Measurements from ENCODE around the gene ZNF236. TPM values are rescaled to one million over a fixed set of nuclear protein-coding genes. Genes with fewer than 3 reads are reported as not detected.

The ZNF236 gene
- total and polyA plus RNA-seq, 8 donors, result 1.8 to 31.7 (median 6.6) TPM

DNA sequence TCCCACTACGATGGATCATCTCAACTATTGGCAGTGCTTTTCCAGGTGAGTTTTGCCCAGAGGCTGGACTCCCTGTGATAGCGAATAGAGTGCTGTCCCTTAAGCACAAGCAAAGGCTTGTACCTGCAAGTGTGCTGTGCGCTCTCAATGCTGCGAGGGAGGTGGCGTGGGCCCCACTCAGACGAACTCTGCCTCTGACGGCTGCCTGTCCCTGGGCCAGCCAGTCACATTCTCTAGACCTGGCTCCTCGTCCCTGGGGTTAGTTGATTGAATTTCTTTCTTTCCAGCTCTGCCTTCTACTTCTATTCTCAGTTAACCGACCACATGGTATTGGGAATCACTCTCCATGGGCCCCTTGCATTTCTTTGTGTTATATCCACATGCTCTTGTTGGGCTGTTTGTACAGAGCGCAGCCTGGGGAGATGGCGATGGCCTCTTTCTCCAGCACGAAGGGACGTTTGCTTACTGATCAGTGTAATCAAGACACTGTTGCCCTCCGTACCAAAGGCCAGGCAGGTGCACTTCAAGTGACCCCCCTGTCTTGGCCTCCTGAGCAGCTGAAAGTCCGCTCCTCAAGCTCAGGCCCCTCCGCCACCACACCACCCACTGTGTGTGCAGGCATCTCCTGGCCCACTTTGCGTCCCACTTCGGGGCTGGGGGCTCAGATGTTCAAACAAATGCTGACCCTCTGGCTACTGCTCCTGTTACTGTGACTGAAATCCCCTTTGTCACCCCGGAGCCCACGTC lies 151.3 kb downstream of the ZNF236 start:
- TF ChIP-seq POLR2AphosphoS5 (IDR thresholded peaks at IDR 0.05), result no peak
- no peak for TF ChIP-seq POLR2A (IDR thresholded peaks at IDR 0.05)
- TF ChIP-seq, protein P1, sequence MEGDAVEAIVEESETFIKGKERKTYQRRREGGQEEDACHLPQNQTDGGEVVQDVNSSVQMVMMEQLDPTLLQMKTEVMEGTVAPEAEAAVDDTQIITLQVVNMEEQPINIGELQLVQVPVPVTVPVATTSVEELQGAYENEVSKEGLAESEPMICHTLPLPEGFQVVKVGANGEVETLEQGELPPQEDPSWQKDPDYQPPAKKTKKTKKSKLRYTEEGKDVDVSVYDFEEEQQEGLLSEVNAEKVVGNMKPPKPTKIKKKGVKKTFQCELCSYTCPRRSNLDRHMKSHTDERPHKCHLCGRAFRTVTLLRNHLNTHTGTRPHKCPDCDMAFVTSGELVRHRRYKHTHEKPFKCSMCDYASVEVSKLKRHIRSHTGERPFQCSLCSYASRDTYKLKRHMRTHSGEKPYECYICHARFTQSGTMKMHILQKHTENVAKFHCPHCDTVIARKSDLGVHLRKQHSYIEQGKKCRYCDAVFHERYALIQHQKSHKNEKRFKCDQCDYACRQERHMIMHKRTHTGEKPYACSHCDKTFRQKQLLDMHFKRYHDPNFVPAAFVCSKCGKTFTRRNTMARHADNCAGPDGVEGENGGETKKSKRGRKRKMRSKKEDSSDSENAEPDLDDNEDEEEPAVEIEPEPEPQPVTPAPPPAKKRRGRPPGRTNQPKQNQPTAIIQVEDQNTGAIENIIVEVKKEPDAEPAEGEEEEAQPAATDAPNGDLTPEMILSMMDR (IDR thresholded peaks at IDR 0.05), result no peak
- TF ChIP-seq EP300 (IDR thresholded peaks at IDR 0.05), result no peak
- WGBS, 5 donors, result 87 to 94% (median 92%) methylated on average over 20 of the region's 20 CpGs
- intact Hi-C loops (cut with DNase I; ENCODE audit: low total_unique reads), result no loop called here
- no peak for DNase-seq
- Histone ChIP-seq H3K36me3 (peaks cover 6 to 18% (median 15%) of the 10 kb centered on the region in 4 donors), H3K9me3 (no peaks in the 10 kb centered on the region), H3K27me3 (no peaks in the 10 kb centered on the region), H3K4me1 (peaks cover 5 to 17% (median 11%) of the 10 kb centered on the region in 4 donors), H3K27ac (no peak overlapping the region), H3K4me3 (no peak overlapping the region)

DNA sequence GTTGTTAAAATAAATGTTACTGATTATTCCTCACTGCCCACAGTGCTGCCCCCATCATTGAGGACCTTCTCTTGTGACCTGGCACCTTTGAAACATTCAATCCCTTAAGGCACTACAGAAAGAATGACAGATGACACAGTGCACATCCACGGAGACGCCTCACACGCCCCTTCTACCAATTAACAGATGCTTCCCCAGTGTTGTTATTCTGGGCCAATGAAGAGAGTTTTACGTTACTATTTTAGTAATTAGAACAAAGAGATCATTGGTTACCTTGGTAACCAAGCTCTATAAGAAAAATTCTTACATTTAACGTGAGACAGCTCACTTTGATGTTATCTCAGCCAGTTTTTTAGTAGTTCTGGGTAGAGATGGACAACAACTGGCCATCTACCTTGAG lies 152.0 kb downstream of the ZNF236 start:
- intact Hi-C loops (cut with DNase I; ENCODE audit: low total_unique reads), result no loop called here
- TF ChIP-seq, protein P1 (IDR thresholded peaks at IDR 0.05), result no peak
- TF ChIP-seq POLR2AphosphoS5 (IDR thresholded peaks at IDR 0.05) (no peak), POLR2A (IDR thresholded peaks at IDR 0.05) (no peak), EP300 (IDR thresholded peaks at IDR 0.05) (no peak)
- no peaks in the 10 kb centered on the region for H3K27me3 ChIP-seq
- H3K27ac ChIP-seq, result no peak overlapping the region
- DNase-seq, result no peak
- H3K4me3 ChIP-seq, result no peak overlapping the region
- H3K9me3 ChIP-seq, result no peaks in the 10 kb centered on the region
- H3K36me3 ChIP-seq, result peaks cover 0 to 18% (median 10%) of the 10 kb centered on the region in 4 donors
- 92 to 97% (median 94%) methylated on average over 5 of the region's 5 CpGs for WGBS, 5 donors
- H3K4me1 ChIP-seq, result peaks cover 5 to 19% (median 11%) of the 10 kb centered on the region in 4 donors

DNA sequence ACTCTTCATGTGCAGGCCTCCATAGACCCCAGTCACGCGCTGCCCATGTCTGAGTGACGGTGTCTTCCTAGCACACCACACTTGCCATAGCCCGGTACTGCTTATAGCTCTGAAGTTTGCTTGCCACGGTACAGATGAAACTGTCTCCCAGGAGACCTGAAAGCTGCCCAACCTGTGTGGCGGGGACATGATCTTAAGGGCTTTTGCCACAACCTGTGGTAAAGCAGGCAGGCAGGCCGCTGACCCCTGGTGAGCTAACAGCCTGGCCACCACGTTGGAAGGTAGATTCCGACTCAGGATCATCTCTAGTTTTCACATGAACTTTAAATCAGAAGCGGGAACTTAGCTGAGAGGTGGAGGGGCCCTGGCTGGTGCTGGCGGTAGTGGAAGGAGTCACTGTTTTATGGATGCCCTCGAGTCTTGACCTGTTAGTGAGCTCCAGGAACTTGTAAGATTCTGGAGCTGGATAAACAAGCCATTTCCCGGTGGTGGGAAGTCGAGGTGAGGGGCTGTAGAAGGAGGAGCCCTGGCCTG lies 153.3 kb downstream of the ZNF236 start:
- Histone ChIP-seq H3K36me3 (peaks cover 0 to 20% (median 11%) of the 10 kb centered on the region in 4 donors), H3K27me3 (no peaks in the 10 kb centered on the region), H3K27ac (peak overlapping the region in 2 of 5 donors; percentile 32 to 80), H3K9me3 (no peaks in the 10 kb centered on the region), H3K4me3 (no peak overlapping the region), H3K4me1 (peaks cover 5 to 23% (median 16%) of the 10 kb centered on the region in 4 donors)
- 59 to 80% (median 66%) methylated on average over 13 to 14 of the region's 14 CpGs for WGBS, 5 donors
- no peak for DNase-seq
- TF ChIP-seq POLR2AphosphoS5 (IDR thresholded peaks at IDR 0.05) (no peak), POLR2A (IDR thresholded peaks at IDR 0.05) (no peak), EP300 (IDR thresholded peaks at IDR 0.05) (no peak)
- TF ChIP-seq, protein P1 (IDR thresholded peaks at IDR 0.05), result no peak
- intact Hi-C loops (cut with DNase I; ENCODE audit: low total_unique reads), result no loop called here

DNA sequence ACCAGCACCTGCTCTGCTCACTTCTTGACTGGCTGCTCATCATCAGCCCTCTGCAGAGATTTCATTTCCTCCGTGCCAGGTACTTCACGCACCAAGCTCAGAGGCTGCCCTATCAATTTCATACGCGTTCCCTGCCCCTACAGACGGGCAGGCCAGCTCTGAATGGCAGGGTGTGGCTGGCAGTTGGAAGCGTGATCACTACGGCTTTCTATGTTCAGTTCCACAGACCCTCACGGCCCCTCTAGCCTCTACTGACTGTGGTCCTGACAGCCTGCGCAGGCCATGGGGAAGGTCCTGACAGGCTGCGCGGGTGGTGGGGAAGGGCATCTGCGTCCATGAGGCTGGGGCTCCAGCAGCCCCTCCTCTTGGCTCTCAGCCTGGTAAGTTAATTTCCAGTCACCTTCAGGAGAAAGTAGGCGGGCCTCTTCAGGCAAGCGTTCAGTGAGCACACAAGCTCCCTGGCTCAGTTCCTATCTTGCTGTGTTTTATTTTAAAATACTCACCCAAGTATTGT lies 154.8 kb downstream of the ZNF236 start:
- 33 to 57% (median 44%) methylated on average over 10 to 14 of the region's 14 CpGs for WGBS, 5 donors
- intact Hi-C loops (cut with DNase I; ENCODE audit: low total_unique reads), result no loop called here
- H3K4me1 ChIP-seq, result peaks cover 9 to 38% (median 31%) of the 10 kb centered on the region in 4 donors
- H3K4me3 ChIP-seq, result peak overlapping the region in 3 of 4 donors; percentile 12 to 28 (median 18)
- no peaks in the 10 kb centered on the region for H3K9me3 ChIP-seq
- TF ChIP-seq POLR2A (IDR thresholded peaks at IDR 0.05) (no peak), POLR2AphosphoS5 (IDR thresholded peaks at IDR 0.05) (peak in 1 of 3 donors; percentile 47), EP300 (IDR thresholded peaks at IDR 0.05) (no peak)
- H3K27ac ChIP-seq, result peak overlapping the region; percentile 75 to 86 (median 80)
- DNase-seq, result peak; percentile 74 to 83
- H3K36me3 ChIP-seq, result peaks cover 0 to 20% (median 11%) of the 10 kb centered on the region in 4 donors
- H3K27me3 ChIP-seq, result no peaks in the 10 kb centered on the region

Measured in stomach (tissue), 9 donors.